T-helper 17 cell (primary cell): ENCODE measurements around the gene VPREB3. TPM values are rescaled to one million over a fixed set of nuclear protein-coding genes. Genes with fewer than 3 reads are reported as not detected.

Source experiments
- ATAC-seq: fragments of 150-1000 bp; cut with Tn5 transposase; 2 replicates; pipeline ENCODE4 v1.10.0; 2021; ENCODE audit warnings: mild to moderate bottlenecking, moderate library complexity
- DNase-seq, 3 donors: peaks; one replicate each; pipeline versions ENCODE4 v3.0.0 to v3.0.0-alpha.2; 2020 to 2021
- H3K9me3 ChIP-seq: one replicate; pipeline ENCODE4 v1.7.0; 2013; ENCODE audit warnings: low read length, mild to moderate bottlenecking; ENCODE audit not compliant: control insufficient read depth, poor library complexity, severe bottlenecking
- H3K27ac Mint-ChIP-seq: one replicate; pipeline ENCODE4 v1.8.0; 2022; ENCODE audit warnings: mild to moderate bottlenecking, moderate library complexity, mixed read lengths
- H3K27me3 Mint-ChIP-seq: one replicate; pipeline ENCODE4 v1.8.0; 2022; ENCODE audit warnings: mixed read lengths
- H3K36me3 Mint-ChIP-seq: one replicate; pipeline ENCODE4 v1.8.0; 2022; ENCODE audit warnings: low read depth, mixed read lengths
- H3K4me1 Mint-ChIP-seq: one replicate; pipeline ENCODE4 v1.8.0; 2022; ENCODE audit warnings: mild to moderate bottlenecking, mixed read lengths
- H3K4me3 Mint-ChIP-seq: one replicate; pipeline ENCODE4 v1.8.0; 2022; ENCODE audit warnings: mild to moderate bottlenecking, moderate library complexity, mixed read lengths
- total RNA-seq, 4 donors: library from RNA in 2 of 4; stranded (reverse) in 2 of 4; gene quantifications; one replicate each; pipeline ENCODE4 v1.2.3 and lab custom pipeline; 2022 to 2026

The VPREB3 gene
- total RNA-seq (1 to 10 TPM in 1 of 2 donors, not detected in 1; 4.4 TPM), total RNA-seq (lab: John Stamatoyannopoulos, UW) (0 to 0.70 reads per million in 2 donors)

DNA sequence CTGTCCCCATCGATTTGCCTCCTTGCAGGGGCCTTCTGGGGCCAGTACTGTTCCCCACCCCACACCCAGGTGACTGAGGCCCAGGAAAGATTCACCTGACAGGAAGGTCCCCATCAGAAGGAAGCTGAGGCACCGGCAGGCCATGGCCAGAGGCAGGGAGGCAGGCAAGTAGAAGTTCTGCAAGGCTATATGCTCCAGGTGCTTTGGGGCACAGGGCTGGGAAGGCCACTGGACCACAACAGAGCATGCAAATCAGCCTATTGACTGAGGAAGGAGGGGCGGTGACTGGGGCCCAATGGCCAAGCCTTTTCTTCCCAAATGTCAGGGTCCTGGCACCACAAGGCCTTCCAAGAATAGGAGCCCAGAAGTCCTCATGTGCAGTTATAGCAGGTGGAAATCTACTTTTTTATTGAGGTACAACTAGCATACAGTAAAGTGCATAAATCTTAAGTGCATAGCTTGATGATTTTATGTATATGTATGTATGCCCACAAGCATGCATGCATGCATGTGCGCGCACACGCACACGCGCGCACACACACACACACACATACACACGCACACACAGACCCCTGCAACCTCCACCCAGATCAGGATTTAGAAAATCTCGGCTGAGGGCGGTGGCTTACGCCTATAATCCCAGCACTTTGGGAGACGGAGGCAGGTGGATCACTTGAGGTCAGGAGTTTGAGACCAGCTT lies at the start of gene VPREB3:
Gene VPREB3, minus strand, starts transcription at position 206 of the 700 bp plus-strand sequence. Its CDS starts 62 bp downstream, at position 144.
- ATAC-seq, result no peak
- peaks cover 11% of the 10 kb centered on the region for H3K4me1 Mint-ChIP-seq
- DNase-seq, result no peak
- no peaks in the 10 kb centered on the region for H3K27me3 Mint-ChIP-seq
- peaks cover 2% of the 10 kb centered on the region for H3K36me3 Mint-ChIP-seq
- H3K9me3 ChIP-seq, result no peaks in the 10 kb centered on the region
- no peak within 1 kb of the TSS for H3K4me3 Mint-ChIP-seq
- H3K27ac Mint-ChIP-seq, result no peak within 1 kb of the TSS

DNA sequence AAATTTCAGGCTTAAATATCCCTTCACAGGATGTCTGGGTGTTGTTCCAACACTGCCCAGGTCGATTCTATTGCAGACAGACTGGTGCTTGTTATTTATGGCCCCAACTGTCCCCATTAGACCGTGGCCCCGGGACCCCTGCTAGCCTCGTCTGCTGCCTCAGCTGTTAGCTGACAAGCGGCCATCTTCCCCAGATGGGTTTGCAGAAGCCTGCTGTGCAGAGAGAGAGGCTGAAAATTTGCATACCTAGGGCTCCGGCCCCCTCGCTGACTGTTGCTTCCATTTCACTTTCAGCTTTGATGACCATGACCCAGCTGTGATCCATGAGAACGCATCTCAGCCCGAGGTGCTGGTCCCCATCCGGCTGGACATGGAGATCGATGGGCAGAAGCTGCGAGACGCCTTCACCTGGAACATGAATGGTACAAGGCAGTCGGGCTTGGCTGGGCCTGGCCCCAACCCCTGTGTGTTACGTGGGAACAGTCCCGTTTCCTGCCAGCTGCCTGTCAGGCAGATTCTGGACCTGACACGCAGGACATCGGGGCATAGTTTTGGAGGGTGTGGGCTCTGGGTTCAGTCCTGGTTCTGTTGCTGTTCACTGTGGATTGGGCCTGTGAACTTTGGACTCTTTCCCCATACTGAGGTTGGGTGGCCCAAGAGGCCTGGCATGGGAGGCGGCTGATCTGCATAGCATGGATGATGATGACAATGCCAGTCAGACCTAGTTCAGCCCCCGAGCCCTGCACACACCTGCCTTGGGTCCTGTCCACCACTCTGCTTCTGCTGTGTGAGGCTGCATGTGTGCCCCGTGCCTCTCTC lies 49.0 kb upstream of the VPREB3 start:
- Mint-ChIP-seq H3K27ac (no peak overlapping the region), H3K27me3 (no peaks in the 10 kb centered on the region), H3K4me3 (no peak overlapping the region), H3K36me3 (peaks cover 13% of the 10 kb centered on the region), H3K4me1 (peaks cover 2% of the 10 kb centered on the region)
- no peak for ATAC-seq
- no peaks in the 10 kb centered on the region for H3K9me3 ChIP-seq
- no peak for DNase-seq

DNA sequence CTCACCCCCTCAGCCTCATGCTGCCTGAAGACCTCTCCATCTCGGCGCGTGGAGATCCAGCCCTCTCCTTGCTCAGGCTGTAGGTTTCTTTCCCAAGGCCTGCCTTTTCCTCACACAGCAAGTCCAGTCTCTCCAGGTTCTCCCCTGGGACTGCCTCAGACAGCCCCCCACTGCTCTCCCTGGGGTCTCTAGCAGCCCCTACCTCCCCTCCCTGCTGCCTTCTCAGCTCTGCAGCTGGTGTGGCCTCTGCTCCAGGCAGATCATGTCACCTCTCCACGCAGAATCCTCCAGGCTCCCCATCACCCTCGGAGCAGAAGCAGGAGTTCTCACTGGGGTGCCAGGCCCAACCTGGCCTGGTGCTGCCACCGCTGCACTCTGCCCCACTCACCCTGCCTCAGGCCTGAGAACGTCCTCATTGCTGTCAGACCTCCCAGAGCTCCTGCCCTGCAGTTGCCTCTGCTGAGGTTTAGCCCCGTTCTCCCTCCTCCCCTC lies 47.7 kb upstream of the VPREB3 start:
- Mint-ChIP-seq H3K4me1 (peaks cover 2% of the 10 kb centered on the region), H3K4me3 (no peak overlapping the region), H3K27me3 (no peaks in the 10 kb centered on the region), H3K36me3 (peaks cover 11% of the 10 kb centered on the region), H3K27ac (peak overlapping the region; percentile 19)
- no peak for ATAC-seq
- no peak for DNase-seq
- no peaks in the 10 kb centered on the region for H3K9me3 ChIP-seq

GRCh38 chr22:23801238-23801821 lies 47.1 kb upstream of the VPREB3 start:
- no peaks in the 10 kb centered on the region for H3K9me3 ChIP-seq
- DNase-seq (no peak), ATAC-seq (no peak)
- H3K27ac Mint-ChIP-seq, result peak overlapping the region; percentile 19
- no peak overlapping the region for H3K4me3 Mint-ChIP-seq
- no peaks in the 10 kb centered on the region for H3K27me3 Mint-ChIP-seq
- peaks cover 11% of the 10 kb centered on the region for H3K36me3 Mint-ChIP-seq
- peaks cover 2% of the 10 kb centered on the region for H3K4me1 Mint-ChIP-seq

GRCh38 chr22:23800297-23801237 lies 46.3 kb upstream of the VPREB3 start:
- H3K27ac Mint-ChIP-seq, result no peak overlapping the region
- DNase-seq (no peak), ATAC-seq (peak; percentile 32)
- peaks cover 2% of the 10 kb centered on the region for H3K4me1 Mint-ChIP-seq
- no peaks in the 10 kb centered on the region for H3K9me3 ChIP-seq
- H3K4me3 Mint-ChIP-seq, result no peak overlapping the region
- H3K36me3 Mint-ChIP-seq, result peaks cover 11% of the 10 kb centered on the region
- no peaks in the 10 kb centered on the region for H3K27me3 Mint-ChIP-seq

DNA sequence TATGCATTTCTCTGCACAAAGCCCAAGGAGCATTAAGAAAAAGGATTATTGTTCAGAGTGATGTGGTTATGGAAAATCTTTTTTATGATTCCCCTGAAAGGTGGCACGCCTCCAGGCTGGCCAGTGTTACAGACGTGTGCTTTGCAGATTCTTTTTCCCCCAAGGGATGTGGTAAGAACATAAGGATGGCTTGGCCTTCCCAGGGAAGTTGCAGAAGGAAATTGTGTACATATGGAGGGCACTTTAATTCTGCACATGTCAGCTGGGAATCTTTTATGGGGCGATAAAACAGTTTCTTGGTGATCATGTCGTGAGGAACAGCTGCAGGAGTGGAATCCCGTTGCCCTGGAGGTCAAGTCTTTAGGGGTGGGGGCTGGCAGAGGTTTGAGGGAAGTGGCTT lies 42.2 kb upstream of the VPREB3 start:
- H3K9me3 ChIP-seq, result no peaks in the 10 kb centered on the region
- no peak for ATAC-seq

GRCh38 chr22:23793326-23793725 lies 39.1 kb upstream of the VPREB3 start:
- Mint-ChIP-seq H3K4me3 (no peak overlapping the region), H3K4me1 (peaks cover 10% of the 10 kb centered on the region), H3K27ac (no peak overlapping the region), H3K27me3 (no peaks in the 10 kb centered on the region), H3K36me3 (peaks cover 4% of the 10 kb centered on the region)
- DNase-seq, result no peak
- H3K9me3 ChIP-seq, result no peaks in the 10 kb centered on the region
- ATAC-seq, result no peak

More for the DNA sequence above, 42.2 kb upstream of the VPREB3 start:
- Mint-ChIP-seq H3K36me3 (peaks cover 6% of the 10 kb centered on the region), H3K4me3 (no peak overlapping the region), H3K27ac (no peak overlapping the region), H3K27me3 (no peaks in the 10 kb centered on the region), H3K4me1 (peaks cover 4% of the 10 kb centered on the region)
- DNase-seq, result no peak

- DNase-seq (no peak), ATAC-seq (no peak)
- H3K36me3 Mint-ChIP-seq, result peaks cover 4% of the 10 kb centered on the region
- H3K27me3 Mint-ChIP-seq, result no peaks in the 10 kb centered on the region
- peaks cover 10% of the 10 kb centered on the region for H3K4me1 Mint-ChIP-seq
- no peaks in the 10 kb centered on the region for H3K9me3 ChIP-seq
- H3K4me3 Mint-ChIP-seq, result no peak overlapping the region
- no peak overlapping the region for H3K27ac Mint-ChIP-seq
Measured at GRCh38 chr22:23791738-23792645, 37.8 kb upstream of the VPREB3 start.

DNA sequence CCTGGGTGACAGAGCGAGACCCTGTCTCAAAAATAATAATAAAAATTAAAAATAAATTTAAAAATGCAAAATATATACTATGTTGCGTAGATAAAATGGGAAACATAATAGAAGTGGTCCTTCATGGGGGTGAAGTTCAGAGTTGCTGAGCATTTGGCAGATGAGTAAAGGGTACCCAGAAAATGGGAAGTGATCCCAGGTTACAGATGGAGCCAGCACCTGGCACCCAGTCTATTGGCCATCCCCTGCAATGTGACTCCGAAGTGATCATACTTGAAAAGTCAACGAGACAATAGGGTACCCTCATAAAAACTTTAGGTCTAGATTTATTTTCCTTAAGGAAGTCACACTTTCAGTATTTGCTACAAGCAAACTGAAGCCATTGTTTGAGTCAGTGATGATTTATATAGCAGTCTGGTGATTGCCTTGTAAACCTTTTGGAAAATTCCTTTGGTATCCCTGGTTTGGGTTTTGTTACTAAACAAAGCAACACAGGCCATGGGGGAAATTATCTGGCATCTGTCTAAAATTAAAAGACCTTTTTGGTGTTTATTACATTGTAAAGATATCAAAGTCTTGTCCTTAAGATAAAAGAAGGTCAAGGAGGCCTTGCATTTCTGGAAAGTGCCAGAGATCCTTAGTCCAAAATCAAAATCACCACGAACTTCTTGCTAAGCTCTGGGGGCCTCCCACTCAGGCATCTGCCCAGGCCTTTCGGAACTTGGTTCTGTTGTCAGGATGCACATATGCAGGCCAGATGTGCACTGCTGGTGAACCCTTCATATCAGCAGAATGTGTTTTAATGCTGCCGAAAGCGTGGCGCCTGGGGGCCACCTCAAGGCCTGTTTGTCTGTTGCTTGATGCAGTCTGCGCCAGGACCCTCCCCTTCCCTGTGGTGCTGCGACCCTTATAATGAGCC lies 36.9 kb upstream of the VPREB3 start:
- H3K9me3 ChIP-seq, result no peaks in the 10 kb centered on the region
- peaks cover 4% of the 10 kb centered on the region for H3K36me3 Mint-ChIP-seq
- H3K27ac Mint-ChIP-seq, result no peak overlapping the region
- ATAC-seq, result no peak
- peaks cover 14% of the 10 kb centered on the region for H3K4me1 Mint-ChIP-seq
- DNase-seq, result no peak
- H3K4me3 Mint-ChIP-seq, result peak overlapping the region; percentile 25
- H3K27me3 Mint-ChIP-seq, result no peaks in the 10 kb centered on the region

GRCh38 chr22:23789638-23790037 lies 35.4 kb upstream of the VPREB3 start:
- H3K4me3 Mint-ChIP-seq, result peak overlapping the region; percentile 1
- H3K27me3 Mint-ChIP-seq, result no peaks in the 10 kb centered on the region
- ATAC-seq (no peak), DNase-seq (no peak)
- H3K9me3 ChIP-seq, result no peaks in the 10 kb centered on the region
- H3K27ac Mint-ChIP-seq, result no peak overlapping the region
- peaks cover 4% of the 10 kb centered on the region for H3K36me3 Mint-ChIP-seq
- peaks cover 14% of the 10 kb centered on the region for H3K4me1 Mint-ChIP-seq

DNA sequence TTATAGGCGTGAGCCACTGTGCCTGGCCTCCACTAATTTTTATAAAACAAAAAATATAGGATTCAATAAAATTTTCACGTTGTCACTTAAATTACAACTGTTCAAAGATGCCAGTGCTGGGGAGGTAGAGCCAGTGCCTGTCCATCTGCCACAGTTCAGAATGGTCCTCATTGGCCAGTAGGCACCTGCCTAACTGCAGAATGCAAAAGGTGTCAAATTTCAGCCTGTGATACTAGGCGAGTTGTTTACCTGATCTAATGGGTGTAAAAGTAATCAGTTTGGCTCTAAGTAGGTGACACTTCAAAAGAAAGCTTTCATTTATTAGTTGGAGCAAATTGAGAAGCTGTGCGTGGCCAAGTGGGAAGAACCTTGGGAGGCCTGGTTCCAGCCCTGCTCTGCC lies 34.9 kb upstream of the VPREB3 start:
- peak overlapping the region; percentile 1 for H3K4me3 Mint-ChIP-seq
- no peak for ATAC-seq
- DNase-seq, result no peak
- no peak overlapping the region for H3K27ac Mint-ChIP-seq
- peaks cover 14% of the 10 kb centered on the region for H3K4me1 Mint-ChIP-seq
- peaks cover 4% of the 10 kb centered on the region for H3K36me3 Mint-ChIP-seq
- H3K27me3 Mint-ChIP-seq, result no peaks in the 10 kb centered on the region
- no peaks in the 10 kb centered on the region for H3K9me3 ChIP-seq
